DND-41 (cell line): ENCODE data around the gene SLC43A1.

Experiments
- ATAC-seq: fragments of 200-7000 bp; cut with Tn5 transposase; 3 replicates; pipeline ENCODE4 v1.9.1; 2021; ENCODE audit warnings: low read depth; ENCODE audit not compliant: insufficient read depth
- DNase-seq: peaks from one replicate; pipeline ENCODE4 v3.0.0-alpha.2; 2020
- H2AFZ ChIP-seq: 2 replicates; pipeline ENCODE4 v1.6.0; 2012; ENCODE audit warnings: low read depth, low read length
- H3K27ac ChIP-seq: 2 replicates; pipeline ENCODE4 v1.5.1; 2012; ENCODE audit warnings: low read length, inconsistent platforms
- H3K27me3 ChIP-seq: fragments of 200-600 bp; sonication (generic); 2 replicates; pipeline ENCODE4 v1.6.0; 2012; ENCODE audit warnings: low read length, mild to moderate bottlenecking, inconsistent platforms; ENCODE audit not compliant: insufficient read depth, poor library complexity
- H3K36me3 ChIP-seq: 2 replicates; pipeline ENCODE4 v1.5.1; 2012; ENCODE audit warnings: low read length, inconsistent platforms; ENCODE audit not compliant: insufficient read depth
- H3K4me1 ChIP-seq: 2 replicates; pipeline ENCODE4 v1.5.1; 2012; ENCODE audit warnings: mild to moderate bottlenecking, low read length; ENCODE audit not compliant: insufficient read depth
- H3K4me2 ChIP-seq: 2 replicates; pipeline ENCODE4 v1.6.0; 2012; ENCODE audit warnings: mild to moderate bottlenecking, moderate library complexity, low read length, inconsistent platforms; ENCODE audit not compliant: insufficient read depth
- H3K4me3 ChIP-seq, 2 experiments: fragments of 200-600 bp in 1 of 2; shearing (Covaris generic) in 1 of 2; 2 replicates each; pipeline ENCODE4 v1.5.1; 2012 to 2016; ENCODE audit warnings: inconsistent platforms in 2 of 2, low read length in 2 of 2, mild to moderate bottlenecking in 2 of 2, low read depth in 1 of 2, moderate library complexity in 1 of 2
- H3K79me2 ChIP-seq: 2 replicates; pipeline ENCODE4 v1.6.0; 2012; ENCODE audit warnings: low read length, inconsistent platforms; ENCODE audit not compliant: insufficient read depth
- H3K9ac ChIP-seq: 2 replicates; pipeline ENCODE4 v1.6.0; 2012; ENCODE audit warnings: low read depth, mild to moderate bottlenecking, inconsistent platforms, low read length, moderate library complexity
- H3K9me3 ChIP-seq: 2 replicates; pipeline ENCODE4 v1.5.1; 2012; ENCODE audit warnings: low read length, moderate library complexity, mild to moderate bottlenecking, inconsistent platforms; ENCODE audit not compliant: insufficient read depth, severe bottlenecking
- H4K20me1 ChIP-seq: 2 replicates; pipeline ENCODE4 v1.6.0; 2012; ENCODE audit warnings: low read length; ENCODE audit not compliant: insufficient read depth
- EZH2 ChIP-seq: IDR thresholded peaks from 3 replicates; pipeline ENCODE4 v1.6.1; 2012; ENCODE audit warnings: borderline replicate concordance, low read depth, mild to moderate bottlenecking, moderate library complexity, low read length, inconsistent platforms; ENCODE audit not compliant: severe bottlenecking
- TF ChIP-seq, protein P1 (sequence below): IDR thresholded peaks from 2 replicates; pipeline ENCODE4 v1.5.1; 2012; ENCODE audit warnings: borderline replicate concordance, low read length, moderate library complexity, mild to moderate bottlenecking; ENCODE audit not compliant: poor library complexity, severe bottlenecking; ENCODE audit errors: extremely low read depth

SLC43A1 gene

DNA sequence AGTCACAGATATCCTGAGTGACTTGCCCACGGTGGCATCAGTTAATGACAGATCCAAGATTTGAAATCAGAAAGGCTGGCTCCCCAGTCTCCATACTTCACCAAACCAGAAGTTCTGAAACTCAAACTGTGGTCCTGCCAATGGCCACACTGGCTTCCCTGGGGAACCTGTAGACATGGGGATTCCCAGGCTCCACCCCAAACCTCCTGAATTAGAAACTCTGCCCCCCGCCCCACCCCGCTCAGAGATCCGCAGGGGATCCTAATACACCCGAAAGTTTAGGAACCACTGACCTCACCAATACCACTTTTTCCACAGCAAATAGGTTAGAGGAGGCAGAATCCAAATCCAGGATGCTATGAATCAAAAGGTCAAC lies 39.8 kb downstream of the SLC43A1 start:
- no peak overlapping the region for H3K27ac ChIP-seq
- no peak overlapping the region for H3K4me2 ChIP-seq

GRCh38 chr11:57475191-57475590 lies 40.3 kb downstream of the SLC43A1 start:
- Histone ChIP-seq H3K4me2 (no peak overlapping the region), H4K20me1 (no peaks in the 10 kb centered on the region), H2AFZ (no peak overlapping the region), H3K36me3 (no peaks in the 10 kb centered on the region), H3K9ac (no peak overlapping the region), H3K27me3 (no peaks in the 10 kb centered on the region), H3K4me1 (no peaks in the 10 kb centered on the region), H3K9me3 (no peaks in the 10 kb centered on the region), H3K79me2 (no peaks in the 10 kb centered on the region), H3K4me3 (no peak overlapping the region), H3K27ac (no peak overlapping the region)
- TF ChIP-seq, protein P1, sequence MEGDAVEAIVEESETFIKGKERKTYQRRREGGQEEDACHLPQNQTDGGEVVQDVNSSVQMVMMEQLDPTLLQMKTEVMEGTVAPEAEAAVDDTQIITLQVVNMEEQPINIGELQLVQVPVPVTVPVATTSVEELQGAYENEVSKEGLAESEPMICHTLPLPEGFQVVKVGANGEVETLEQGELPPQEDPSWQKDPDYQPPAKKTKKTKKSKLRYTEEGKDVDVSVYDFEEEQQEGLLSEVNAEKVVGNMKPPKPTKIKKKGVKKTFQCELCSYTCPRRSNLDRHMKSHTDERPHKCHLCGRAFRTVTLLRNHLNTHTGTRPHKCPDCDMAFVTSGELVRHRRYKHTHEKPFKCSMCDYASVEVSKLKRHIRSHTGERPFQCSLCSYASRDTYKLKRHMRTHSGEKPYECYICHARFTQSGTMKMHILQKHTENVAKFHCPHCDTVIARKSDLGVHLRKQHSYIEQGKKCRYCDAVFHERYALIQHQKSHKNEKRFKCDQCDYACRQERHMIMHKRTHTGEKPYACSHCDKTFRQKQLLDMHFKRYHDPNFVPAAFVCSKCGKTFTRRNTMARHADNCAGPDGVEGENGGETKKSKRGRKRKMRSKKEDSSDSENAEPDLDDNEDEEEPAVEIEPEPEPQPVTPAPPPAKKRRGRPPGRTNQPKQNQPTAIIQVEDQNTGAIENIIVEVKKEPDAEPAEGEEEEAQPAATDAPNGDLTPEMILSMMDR = no peak
- no peak for TF ChIP-seq EZH2
- no peak for ATAC-seq
- no peak for DNase-seq

More for the DNA sequence above, 39.8 kb downstream of the SLC43A1 start:
- H3K27me3 ChIP-seq = no peaks in the 10 kb centered on the region
- H3K4me1 ChIP-seq = no peaks in the 10 kb centered on the region
- H4K20me1 ChIP-seq = no peaks in the 10 kb centered on the region
- no peak overlapping the region for H2AFZ ChIP-seq
- H3K36me3 ChIP-seq = no peaks in the 10 kb centered on the region
- no peaks in the 10 kb centered on the region for H3K79me2 ChIP-seq
- no peak overlapping the region for H3K4me3 ChIP-seq
- no peak overlapping the region for H3K9ac ChIP-seq
- DNase-seq = no peak
- no peaks in the 10 kb centered on the region for H3K9me3 ChIP-seq
- TF ChIP-seq, protein P1 = no peak
- no peak for TF ChIP-seq EZH2
- ATAC-seq = no peak

- Histone ChIP-seq H3K4me3 (no peak overlapping the region), H3K4me1 (no peaks in the 10 kb centered on the region), H3K4me2 (no peak overlapping the region), H2AFZ (no peak overlapping the region), H3K27ac (no peak overlapping the region), H3K9me3 (no peaks in the 10 kb centered on the region), H3K79me2 (no peaks in the 10 kb centered on the region), H4K20me1 (no peaks in the 10 kb centered on the region), H3K27me3 (no peaks in the 10 kb centered on the region), H3K9ac (no peak overlapping the region), H3K36me3 (no peaks in the 10 kb centered on the region)
- ATAC-seq (peak; percentile 24; the same call in 1 of the 3 replicates), DNase-seq (no peak)
- TF ChIP-seq EZH2 = no peak
- TF ChIP-seq, protein P1 = no peak
Measured at GRCh38 chr11:57474803-57475115, 40.7 kb downstream of the SLC43A1 start.

DNA sequence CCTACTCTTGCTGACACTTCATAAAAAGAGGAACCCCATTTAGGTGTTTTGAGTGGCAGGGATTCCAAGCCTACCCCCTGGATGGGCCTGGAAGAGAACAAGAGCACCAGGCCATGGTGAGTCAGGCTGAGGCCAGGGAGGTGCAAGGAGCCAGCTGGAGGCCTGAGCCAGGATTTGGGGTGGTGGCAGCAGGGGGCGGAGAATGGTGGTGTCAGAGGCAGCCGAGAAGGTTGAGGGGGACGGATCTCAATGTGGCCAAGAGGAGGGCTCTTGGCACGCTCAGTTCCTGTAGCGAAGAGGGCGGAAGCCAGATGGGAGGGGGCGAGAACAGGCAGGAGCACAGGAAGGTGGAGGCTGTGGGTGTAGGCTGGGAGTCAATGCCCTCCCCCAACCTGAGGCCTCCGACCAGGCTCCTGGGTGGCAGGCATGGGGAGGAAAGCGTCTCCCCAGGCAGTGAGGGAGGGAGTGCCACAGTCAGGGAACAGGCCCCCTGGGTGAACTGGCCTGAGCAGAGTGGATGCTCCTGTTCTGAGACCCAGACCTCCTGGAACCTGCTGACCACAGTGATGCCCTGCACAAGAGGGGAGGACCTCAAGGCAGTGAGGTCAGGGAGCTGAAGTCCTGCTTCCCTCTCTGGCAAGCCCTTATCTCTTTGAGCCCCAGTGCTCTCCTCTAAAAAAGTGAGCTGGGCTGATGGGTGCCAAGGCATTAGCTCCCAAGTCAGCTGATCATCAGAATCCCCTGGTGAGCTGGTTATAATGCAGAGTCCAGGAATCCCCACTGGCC lies 41.3 kb downstream of the SLC43A1 start:
- ATAC-seq (peak; percentile 79), DNase-seq (peak; percentile 54)
- H2AFZ ChIP-seq = no peak overlapping the region
- TF ChIP-seq, protein P1 = no peak
- TF ChIP-seq EZH2 = no peak
- no peaks in the 10 kb centered on the region for H3K4me1 ChIP-seq
- H3K9me3 ChIP-seq = no peaks in the 10 kb centered on the region
- no peaks in the 10 kb centered on the region for H3K27me3 ChIP-seq
- no peaks in the 10 kb centered on the region for H3K36me3 ChIP-seq
- H4K20me1 ChIP-seq = no peaks in the 10 kb centered on the region
- no peaks in the 10 kb centered on the region for H3K79me2 ChIP-seq
- H3K27ac ChIP-seq = no peak overlapping the region
- no peak overlapping the region for H3K9ac ChIP-seq
- H3K4me3 ChIP-seq = no peak overlapping the region
- no peak overlapping the region for H3K4me2 ChIP-seq
